Stimulated activated CD8-positive, alpha-beta memory T cell treated with anti-CD3 and anti-CD28 coated beads, Interleukin-4, amount 100 ng/mL, for 24 hours (primary cell): Measurements from ENCODE around the gene DUT.
A peak's percentile ranks its signal among the peaks of the same experiment; 100 is the strongest.

Source experiments
- DNase-seq: peaks from one replicate; pipeline ENCODE4 v3.0.0-alpha.2; 2020; ENCODE audit warnings: low read depth

The DUT gene

GRCh38 chr15:48330105-48330785 is 984 bp upstream of the DUT start:
- DNase-seq: no peak

- DNase-seq: peak; percentile 63
Measured at GRCh38 chr15:48331796-48332641, 790 bp downstream of the DUT start.

GRCh38 chr15:48332642-48333034 is 1.4 kb downstream of the DUT start:
- no peak for DNase-seq

GRCh38 chr15:48333540-48333939 is 2.3 kb downstream of the DUT start:
- no peak for DNase-seq

- no peak for DNase-seq
Measured at GRCh38 chr15:48334260-48334659, 3.0 kb downstream of the DUT start.

GRCh38 chr15:48336940-48337339 is 5.7 kb downstream of the DUT start:
- DNase-seq: no peak

GRCh38 chr15:48337607-48338006 is 6.4 kb downstream of the DUT start:
- no peak for DNase-seq

GRCh38 chr15:48340111-48340510 is 8.9 kb downstream of the DUT start:
- no peak for DNase-seq

- no peak for DNase-seq
Measured at GRCh38 chr15:48343865-48344264, 12.6 kb downstream of the DUT start.

GRCh38 chr15:48345516-48345915 is 14.3 kb downstream of the DUT start:
- DNase-seq: no peak

- peak; percentile 16 for DNase-seq
Measured at GRCh38 chr15:48352474-48353072, 21.3 kb downstream of the DUT start.

- DNase-seq: no peak
Measured at GRCh38 chr15:48354694-48355303, 23.6 kb downstream of the DUT start.

- DNase-seq: no peak
Measured at GRCh38 chr15:48355377-48355776, 24.1 kb downstream of the DUT start.

- DNase-seq: no peak
Measured at GRCh38 chr15:48358229-48359152, 27.3 kb downstream of the DUT start.

GRCh38 chr15:48360841-48361240 is 29.6 kb downstream of the DUT start:
- DNase-seq: no peak

- no peak for DNase-seq
Measured at GRCh38 chr15:48361685-48362084, 30.5 kb downstream of the DUT start.

- no peak for DNase-seq
Measured at GRCh38 chr15:48363474-48363873, 32.2 kb downstream of the DUT start.

- DNase-seq: no peak
Measured at GRCh38 chr15:48365575-48365974, 34.3 kb downstream of the DUT start.

- DNase-seq: no peak
Measured at GRCh38 chr15:48366584-48367312, 35.5 kb downstream of the DUT start.

- no peak for DNase-seq
Measured at GRCh38 chr15:48367483-48367882, 36.3 kb downstream of the DUT start.

- DNase-seq: no peak
Measured at GRCh38 chr15:48370460-48370859, 39.2 kb downstream of the DUT start.
